ENCODE data around the gene LRFN4. TPM values are rescaled to one million over a fixed set of nuclear protein-coding genes. Genes with fewer than 3 reads are reported as not detected.

LRFN4 gene
- total RNA-seq, 4 donors from 2014 or later = 7.1 to 17.5 (median 9.2) TPM

DNA sequence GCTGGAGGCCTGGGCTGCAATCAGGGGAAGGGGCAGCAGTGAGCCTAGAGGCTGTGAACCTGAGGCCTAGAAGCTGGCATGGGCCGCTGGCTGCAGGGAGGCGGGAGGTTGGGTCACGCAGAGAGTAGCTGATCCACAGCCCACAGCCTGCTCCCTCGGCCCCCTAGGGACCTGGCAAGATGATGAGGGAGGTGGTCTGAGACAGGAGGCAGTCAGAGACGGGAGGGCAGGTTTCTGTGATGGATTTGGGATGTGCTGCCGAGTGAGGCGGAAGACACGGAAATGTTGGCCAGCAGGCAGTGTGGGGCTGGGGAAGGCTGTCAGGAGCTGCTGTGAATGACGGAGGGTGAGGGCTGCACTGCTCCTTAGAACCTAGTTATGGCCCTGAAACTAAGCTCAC, 22.7 kb downstream of the LRFN4 start:
- H3K36me3 ChIP-seq = no peaks in the 10 kb centered on the region
- H3K4me1 ChIP-seq = peaks cover 0 to 31% (median 6%) of the 10 kb centered on the region in 3 donors
- H3K9me3 ChIP-seq = no peaks in the 10 kb centered on the region
- H3K27ac ChIP-seq = no peak overlapping the region
- no peaks in the 10 kb centered on the region for H3K27me3 ChIP-seq
- ATAC-seq = no peak
- WGBS, 2 donors (ENCODE audit: low coverage in 1 of 2) = 100% methylated on average over 2 of the region's 9 CpGs; no CpG with 5 or more reads in 1 of the 2 donors
- TF ChIP-seq POLR2AphosphoS5 (IDR thresholded peaks at IDR 0.05) (no peak), POLR2A (IDR thresholded peaks at IDR 0.05) (no peak), EP300 (IDR thresholded peaks at IDR 0.05) (no peak)
- TF ChIP-seq, protein P1, sequence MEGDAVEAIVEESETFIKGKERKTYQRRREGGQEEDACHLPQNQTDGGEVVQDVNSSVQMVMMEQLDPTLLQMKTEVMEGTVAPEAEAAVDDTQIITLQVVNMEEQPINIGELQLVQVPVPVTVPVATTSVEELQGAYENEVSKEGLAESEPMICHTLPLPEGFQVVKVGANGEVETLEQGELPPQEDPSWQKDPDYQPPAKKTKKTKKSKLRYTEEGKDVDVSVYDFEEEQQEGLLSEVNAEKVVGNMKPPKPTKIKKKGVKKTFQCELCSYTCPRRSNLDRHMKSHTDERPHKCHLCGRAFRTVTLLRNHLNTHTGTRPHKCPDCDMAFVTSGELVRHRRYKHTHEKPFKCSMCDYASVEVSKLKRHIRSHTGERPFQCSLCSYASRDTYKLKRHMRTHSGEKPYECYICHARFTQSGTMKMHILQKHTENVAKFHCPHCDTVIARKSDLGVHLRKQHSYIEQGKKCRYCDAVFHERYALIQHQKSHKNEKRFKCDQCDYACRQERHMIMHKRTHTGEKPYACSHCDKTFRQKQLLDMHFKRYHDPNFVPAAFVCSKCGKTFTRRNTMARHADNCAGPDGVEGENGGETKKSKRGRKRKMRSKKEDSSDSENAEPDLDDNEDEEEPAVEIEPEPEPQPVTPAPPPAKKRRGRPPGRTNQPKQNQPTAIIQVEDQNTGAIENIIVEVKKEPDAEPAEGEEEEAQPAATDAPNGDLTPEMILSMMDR (IDR thresholded peaks at IDR 0.05) = no peak
- H3K4me3 ChIP-seq = no peak overlapping the region

DNA sequence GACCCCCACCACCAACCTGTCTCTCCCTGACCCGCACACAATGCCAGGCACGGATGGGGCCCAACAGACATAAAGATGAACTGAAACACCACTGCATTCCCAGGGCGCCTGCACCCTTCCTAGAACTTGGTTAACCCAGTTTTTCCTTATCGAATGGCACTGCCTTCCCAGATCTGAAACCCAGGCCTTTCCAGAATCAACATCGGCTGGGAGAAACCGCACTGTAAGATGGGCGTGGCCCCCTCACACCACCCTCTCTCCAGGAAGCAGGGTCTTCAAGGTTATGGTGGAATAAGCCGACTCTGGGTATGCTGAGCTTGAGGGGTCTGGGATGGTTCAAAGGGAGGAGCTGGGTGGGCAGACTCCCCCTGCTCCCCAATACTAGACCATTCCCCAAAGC, 23.1 kb downstream of the LRFN4 start:
- ATAC-seq = no peak
- Histone ChIP-seq H3K36me3 (no peaks in the 10 kb centered on the region), H3K9me3 (no peaks in the 10 kb centered on the region), H3K4me3 (no peak overlapping the region), H3K27ac (no peak overlapping the region), H3K27me3 (no peaks in the 10 kb centered on the region), H3K4me1 (peaks cover 0 to 31% (median 6%) of the 10 kb centered on the region in 3 donors)
- 96 to 98% methylated on average over 4 to 5 of the region's 8 CpGs for WGBS, 2 donors (ENCODE audit: low coverage in 1 of 2)
- TF ChIP-seq, protein P1 (IDR thresholded peaks at IDR 0.05) = no peak
- no peak for TF ChIP-seq POLR2A (IDR thresholded peaks at IDR 0.05)
- TF ChIP-seq EP300 (IDR thresholded peaks at IDR 0.05) = no peak
- TF ChIP-seq POLR2AphosphoS5 (IDR thresholded peaks at IDR 0.05) = no peak

DNA sequence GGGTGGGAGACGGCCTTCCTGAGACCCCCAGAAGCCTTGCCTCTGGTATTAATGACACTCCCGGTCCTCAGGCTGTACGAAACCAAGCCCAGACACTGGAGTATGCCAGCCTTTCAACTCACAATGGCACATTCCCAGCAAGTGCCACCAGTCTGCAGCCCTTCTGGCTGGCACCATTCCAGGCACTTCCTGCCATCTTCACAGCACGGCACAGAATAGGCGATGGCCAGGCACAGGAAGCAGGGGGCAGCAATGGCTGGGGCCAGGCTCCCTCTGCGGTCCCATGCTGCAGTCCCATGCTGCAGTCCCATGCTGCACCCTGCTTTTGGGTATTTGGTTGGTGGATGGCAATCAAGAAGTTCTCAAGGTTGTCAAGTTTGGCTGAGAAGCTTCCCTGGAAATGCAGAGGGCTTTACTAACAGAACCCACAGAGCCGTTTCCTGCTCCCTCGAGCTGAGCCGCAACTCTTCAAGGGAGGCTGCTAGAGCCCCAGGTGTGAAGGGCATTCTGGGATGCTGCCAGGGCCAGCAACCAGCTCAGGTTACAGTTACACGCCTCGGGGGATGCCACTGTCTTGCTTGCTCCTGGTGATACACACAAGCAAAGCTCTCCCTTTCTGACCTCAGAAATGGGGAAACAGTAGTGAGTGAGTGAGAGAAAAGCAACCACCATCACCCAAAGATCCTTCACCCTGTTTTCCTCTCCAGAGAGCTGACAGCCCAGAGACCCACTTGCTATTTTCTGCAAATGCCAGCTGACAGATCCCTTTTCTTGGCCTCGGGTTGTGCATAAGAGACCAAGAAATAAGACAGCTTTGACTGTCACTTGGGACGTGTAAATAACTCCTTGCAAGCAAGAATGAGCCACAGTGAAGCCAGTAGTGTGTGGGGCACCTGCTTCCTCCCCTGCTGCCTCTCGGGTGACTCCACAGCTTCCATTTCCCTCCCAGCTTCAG, 23.9 kb downstream of the LRFN4 start:
- whole genome bisulfite sequencing, 2 donors (ENCODE audit: low coverage in 1 of 2) = 73 to 100% methylated on average over 1 to 3 of the region's 14 CpGs
- no peak for TF ChIP-seq POLR2A (IDR thresholded peaks at IDR 0.05)
- TF ChIP-seq, protein P1 (IDR thresholded peaks at IDR 0.05) = no peak
- no peaks in the 10 kb centered on the region for H3K27me3 ChIP-seq
- peaks cover 0 to 31% (median 6%) of the 10 kb centered on the region in 3 donors for H3K4me1 ChIP-seq
- ATAC-seq = no peak
- H3K27ac ChIP-seq = no peak overlapping the region
- H3K36me3 ChIP-seq = no peaks in the 10 kb centered on the region
- H3K9me3 ChIP-seq = no peaks in the 10 kb centered on the region
- no peak overlapping the region for H3K4me3 ChIP-seq

DNA sequence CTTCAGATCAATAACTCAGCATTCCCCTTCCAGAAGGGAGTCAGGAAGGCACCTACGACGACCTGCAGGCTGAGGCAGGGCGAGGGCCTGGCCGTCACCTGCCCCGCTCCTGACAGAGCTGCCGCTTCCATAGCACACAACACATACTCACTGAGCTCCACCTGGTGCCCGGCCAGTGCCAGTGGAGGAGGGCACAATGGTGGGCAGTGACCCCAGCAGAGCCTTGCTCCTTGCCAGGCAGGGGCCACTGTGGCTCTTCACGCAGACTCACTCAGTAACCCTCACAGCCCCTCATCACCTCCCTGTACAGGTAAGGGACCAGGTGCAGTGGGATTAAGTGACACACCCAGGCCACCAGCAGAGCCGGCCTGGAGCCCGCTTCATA, 24.6 kb downstream of the LRFN4 start:
- WGBS, 2 donors (ENCODE audit: low coverage in 1 of 2) = 97% methylated on average over 5 of the region's 10 CpGs; no CpG with 5 or more reads in 1 of the 2 donors
- no peak for ATAC-seq

More for the DNA sequence above, 24.6 kb downstream of the LRFN4 start:
- Histone ChIP-seq H3K27me3 (no peaks in the 10 kb centered on the region), H3K36me3 (no peaks in the 10 kb centered on the region), H3K9me3 (no peaks in the 10 kb centered on the region), H3K4me1 (peaks cover 0 to 31% (median 6%) of the 10 kb centered on the region in 3 donors), H3K27ac (no peak overlapping the region), H3K4me3 (no peak overlapping the region)
- TF ChIP-seq, protein P1 (IDR thresholded peaks at IDR 0.05) = no peak
- TF ChIP-seq POLR2AphosphoS5 (IDR thresholded peaks at IDR 0.05) = no peak
- TF ChIP-seq POLR2A (IDR thresholded peaks at IDR 0.05) = no peak
- TF ChIP-seq EP300 (IDR thresholded peaks at IDR 0.05) = no peak
